Fibroblast of the aortic adventitia (primary cell): ENCODE results near the gene CYP3A5. TPM values are rescaled to one million over a fixed set of nuclear protein-coding genes. Genes with fewer than 3 reads are reported as not detected.
"Not testable (repeated sequence)": the region's sequence is repeated elsewhere in the genome, so short reads cannot be mapped to it uniquely, and the experiment has no call there.

Experiments used
- DNase-seq: peaks from one replicate; pipeline ENCODE4 v3.0.0-alpha.2; 2010; ENCODE audit warnings: low read depth
- H3K4me3 ChIP-seq: 2 replicates; pipeline ENCODE4 v1.5.1; 2011; ENCODE audit warnings: low read depth, mild to moderate bottlenecking, control low read depth, low read length, moderate library complexity
- total RNA-seq: library from RNA; depleted of rRNA; stranded (reverse); fragments of >200 nt; gene quantifications from 2 replicates; pipeline ENCODE4 v1.2.3, GENCODE V29; 2012; ENCODE audit warnings: low replicate concordance
- TF ChIP-seq, protein P1 (sequence below): IDR thresholded peaks from 2 replicates; pipeline ENCODE4 v1.5.1; 2011; ENCODE audit warnings: mild to moderate bottlenecking, low read length, control low read depth, inconsistent platforms; ENCODE audit not compliant: insufficient read depth

The CYP3A5 gene
- total RNA-seq, 1 donor, result 1.1 TPM

DNA sequence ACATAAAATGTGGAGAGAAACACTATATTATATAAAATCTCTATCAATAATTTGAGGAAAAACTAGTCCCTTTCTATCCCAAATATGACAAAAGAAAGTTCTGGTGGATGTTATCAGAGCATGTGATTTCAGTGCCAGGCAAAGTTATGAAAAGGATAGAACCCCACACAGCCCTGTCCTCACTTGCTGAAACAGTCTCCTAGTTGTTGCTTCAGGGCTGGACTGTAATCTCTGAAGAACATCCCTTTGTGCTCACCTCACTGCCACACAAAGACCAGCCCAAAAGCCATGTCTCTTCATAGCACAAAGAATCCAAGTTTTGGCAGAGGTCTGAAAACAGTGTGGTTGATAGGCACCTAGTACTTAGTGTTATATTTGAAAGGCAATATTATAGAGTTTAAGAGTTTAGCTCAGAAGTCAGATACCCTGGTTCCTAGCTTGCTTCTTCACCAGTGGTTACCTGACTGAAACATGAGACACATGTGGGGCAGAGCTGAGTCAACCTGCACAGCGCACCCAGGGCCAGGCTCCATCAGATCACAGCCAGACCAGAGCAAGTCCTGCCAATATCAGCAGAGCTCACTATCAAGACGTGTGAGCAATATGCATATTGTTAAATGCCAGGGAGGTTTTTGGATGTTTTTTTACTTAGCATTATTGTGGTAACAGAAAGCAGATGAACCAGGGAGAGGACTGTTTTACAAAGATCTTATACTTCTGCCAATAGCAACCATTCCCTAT lies 30.2 kb upstream of the CYP3A5 start:
- DNase-seq, result no peak
- H3K4me3 ChIP-seq, result no peak overlapping the region
- TF ChIP-seq, protein P1, sequence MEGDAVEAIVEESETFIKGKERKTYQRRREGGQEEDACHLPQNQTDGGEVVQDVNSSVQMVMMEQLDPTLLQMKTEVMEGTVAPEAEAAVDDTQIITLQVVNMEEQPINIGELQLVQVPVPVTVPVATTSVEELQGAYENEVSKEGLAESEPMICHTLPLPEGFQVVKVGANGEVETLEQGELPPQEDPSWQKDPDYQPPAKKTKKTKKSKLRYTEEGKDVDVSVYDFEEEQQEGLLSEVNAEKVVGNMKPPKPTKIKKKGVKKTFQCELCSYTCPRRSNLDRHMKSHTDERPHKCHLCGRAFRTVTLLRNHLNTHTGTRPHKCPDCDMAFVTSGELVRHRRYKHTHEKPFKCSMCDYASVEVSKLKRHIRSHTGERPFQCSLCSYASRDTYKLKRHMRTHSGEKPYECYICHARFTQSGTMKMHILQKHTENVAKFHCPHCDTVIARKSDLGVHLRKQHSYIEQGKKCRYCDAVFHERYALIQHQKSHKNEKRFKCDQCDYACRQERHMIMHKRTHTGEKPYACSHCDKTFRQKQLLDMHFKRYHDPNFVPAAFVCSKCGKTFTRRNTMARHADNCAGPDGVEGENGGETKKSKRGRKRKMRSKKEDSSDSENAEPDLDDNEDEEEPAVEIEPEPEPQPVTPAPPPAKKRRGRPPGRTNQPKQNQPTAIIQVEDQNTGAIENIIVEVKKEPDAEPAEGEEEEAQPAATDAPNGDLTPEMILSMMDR, result no peak

DNA sequence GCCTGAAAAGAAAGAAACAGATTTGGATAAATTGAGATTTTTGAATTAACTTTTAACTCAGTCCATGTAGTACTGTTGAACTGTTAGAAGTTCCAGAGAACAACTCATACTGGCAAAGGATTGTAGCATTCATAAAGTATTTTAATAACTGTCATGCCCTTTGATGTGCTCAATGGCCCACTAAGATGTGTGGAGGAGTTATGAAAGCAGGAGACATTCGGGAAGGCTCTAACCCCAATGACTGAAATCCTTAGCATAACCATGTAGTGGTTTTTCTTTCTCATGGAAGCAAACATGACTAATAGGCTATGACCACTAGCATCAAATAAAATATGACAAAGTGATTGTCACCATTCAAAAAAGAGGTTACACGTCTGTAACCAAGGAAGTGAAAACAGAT lies 29.5 kb upstream of the CYP3A5 start:
- no peak for DNase-seq
- TF ChIP-seq, protein P1, result no peak
- H3K4me3 ChIP-seq, result no peak overlapping the region

GRCh38 chr7:99707096-99707495 lies 27.3 kb upstream of the CYP3A5 start:
- no peak overlapping the region for H3K4me3 ChIP-seq
- TF ChIP-seq, protein P1, result no peak
- peak; percentile 24 for DNase-seq

GRCh38 chr7:99699946-99700345 lies 20.1 kb upstream of the CYP3A5 start:
- DNase-seq, result no peak
- H3K4me3 ChIP-seq, result no peak overlapping the region

DNA sequence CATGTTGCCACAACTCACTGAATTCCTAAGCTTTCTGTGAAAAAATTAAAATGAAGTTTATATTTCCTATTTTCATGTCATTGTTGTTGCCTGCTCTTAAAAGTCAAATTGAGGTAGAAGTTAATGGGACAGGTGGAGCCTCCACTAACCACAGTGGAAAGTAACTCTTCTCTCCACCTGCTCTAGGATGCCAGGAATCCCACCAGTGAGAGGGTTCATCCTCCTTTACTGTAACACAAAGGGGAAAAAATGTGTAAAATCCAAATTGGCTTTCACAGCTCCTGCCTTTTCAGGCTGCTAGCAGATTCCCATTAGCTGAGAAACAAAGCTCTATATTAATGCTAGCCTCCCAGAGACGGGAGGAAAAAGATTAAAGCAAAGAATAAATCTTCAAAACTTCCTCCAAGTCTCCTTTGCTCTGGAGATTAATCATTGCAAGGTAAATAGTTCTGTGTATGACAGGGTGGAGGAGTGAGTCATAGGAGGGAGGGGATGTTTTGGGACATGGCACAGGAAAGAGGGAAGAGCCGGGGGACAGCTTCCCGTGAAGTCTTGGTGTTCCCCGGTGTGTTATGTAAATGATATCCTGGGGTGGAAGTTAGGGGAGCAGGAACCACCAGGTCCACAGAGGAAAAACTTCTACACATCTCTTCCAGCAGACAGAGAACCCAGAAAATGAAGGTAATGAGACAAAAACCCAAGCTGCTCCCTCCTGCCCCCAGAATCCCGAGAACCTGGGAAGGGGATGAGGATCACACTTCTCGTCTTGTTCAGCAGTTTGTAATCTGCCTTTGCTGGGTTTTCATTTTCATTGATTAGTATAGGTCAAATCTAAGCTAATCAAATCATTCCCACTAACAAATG lies 19.3 kb upstream of the CYP3A5 start:
- not testable (repeated sequence) for H3K4me3 ChIP-seq, DNase-seq

More at GRCh38 chr7:99699946-99700345, 20.1 kb upstream of the CYP3A5 start:
- TF ChIP-seq, protein P1, result no peak

- DNase-seq, result no peak
- TF ChIP-seq, protein P1, result no peak
- no peak overlapping the region for H3K4me3 ChIP-seq
Observed at GRCh38 chr7:99694912-99695304, 15.1 kb upstream of the CYP3A5 start.

- no peak for DNase-seq
- no peak overlapping the region for H3K4me3 ChIP-seq
- TF ChIP-seq, protein P1, result no peak
Observed at GRCh38 chr7:99694201-99694911, 14.6 kb upstream of the CYP3A5 start.
